H9 (cell line): ENCODE measurements around the gene CLPSL1. TPM values are rescaled to one million over a fixed set of nuclear protein-coding genes. Genes with fewer than 3 reads are reported as not detected.

Source experiments
- DNase-seq: peaks from one replicate; pipeline ENCODE4 v3.0.0-alpha.2; 2017
- H2AFZ ChIP-seq: one replicate; pipeline ENCODE4 v1.6.1; 2013; ENCODE audit warnings: mild to moderate bottlenecking, low read length, control low read depth, moderate library complexity
- H2AK5ac ChIP-seq: 2 replicates; pipeline ENCODE4 v1.6.1; 2013; ENCODE audit warnings: low read length, control low read depth, mixed read lengths; ENCODE audit not compliant: insufficient read length
- H2BK120ac ChIP-seq: one replicate; pipeline ENCODE4 v1.6.1; 2013; ENCODE audit warnings: low read depth, mild to moderate bottlenecking, low read length, control low read depth, inconsistent platforms; ENCODE audit not compliant: poor library complexity, severe bottlenecking
- H2BK12ac ChIP-seq: 2 replicates; pipeline ENCODE4 v1.6.1; 2013; ENCODE audit warnings: low read length, control low read depth, mixed read lengths, low read depth; ENCODE audit not compliant: insufficient read length
- H2BK15ac ChIP-seq: 2 replicates; pipeline ENCODE4 v1.6.1; 2013; ENCODE audit warnings: low read depth, low read length, control low read depth
- H2BK20ac ChIP-seq: one replicate; pipeline ENCODE4 v1.6.1; 2013; ENCODE audit warnings: low read depth, mild to moderate bottlenecking, low read length, control low read depth, inconsistent platforms; ENCODE audit not compliant: poor library complexity, severe bottlenecking
- H2BK5ac ChIP-seq: 2 replicates; pipeline ENCODE4 v1.6.1; 2013; ENCODE audit warnings: low read length, control low read depth, mixed read lengths; ENCODE audit not compliant: insufficient read length
- H3K14ac ChIP-seq: 2 replicates; pipeline ENCODE4 v1.6.1; 2013; ENCODE audit warnings: low read length, control low read depth; ENCODE audit not compliant: insufficient read depth
- H3K18ac ChIP-seq: 2 replicates; pipeline ENCODE4 v1.6.1; 2013; ENCODE audit warnings: low read depth, mild to moderate bottlenecking, mixed read lengths, low read length, control low read depth; ENCODE audit not compliant: insufficient read length
- H3K23ac ChIP-seq: 2 replicates; pipeline ENCODE4 v1.6.1; 2013; ENCODE audit warnings: low read length, control low read depth, mixed read lengths, low read depth; ENCODE audit not compliant: insufficient read length
- H3K23me2 ChIP-seq: 2 replicates; pipeline ENCODE4 v1.6.1; 2013; ENCODE audit warnings: low read depth, mild to moderate bottlenecking, mixed read lengths, low read length, control low read depth; ENCODE audit not compliant: insufficient read length, poor library complexity, severe bottlenecking
- H3K27ac ChIP-seq: 2 replicates; pipeline ENCODE4 v1.5.1; 2013; ENCODE audit warnings: low read length, control low read depth, mixed read lengths, low read depth; ENCODE audit not compliant: insufficient read length
- H3K27me3 ChIP-seq: 2 replicates; pipeline ENCODE4 v1.6.1; 2013; ENCODE audit warnings: low read length, control low read depth, inconsistent platforms; ENCODE audit not compliant: insufficient read depth
- H3K4ac ChIP-seq: 2 replicates; pipeline ENCODE4 v1.6.1; 2013; ENCODE audit warnings: low read depth, mild to moderate bottlenecking, control low read depth, inconsistent platforms, low read length, moderate library complexity
- H3K4me1 ChIP-seq: 2 replicates; pipeline ENCODE4 v1.6.1; 2013; ENCODE audit warnings: low read length, control low read depth, inconsistent platforms; ENCODE audit not compliant: insufficient read depth
- H3K4me2 ChIP-seq: 2 replicates; pipeline ENCODE4 v1.6.1; 2013; ENCODE audit warnings: low read length, control low read depth, mixed read lengths; ENCODE audit not compliant: insufficient read length, insufficient read depth
- H3K56ac ChIP-seq: 2 replicates; pipeline ENCODE4 v1.6.1; 2013; ENCODE audit warnings: low read depth, mild to moderate bottlenecking, mixed read lengths, low read length, control low read depth; ENCODE audit not compliant: insufficient read length
- H3K79me1 ChIP-seq: 2 replicates; pipeline ENCODE4 v1.6.1; 2013; ENCODE audit warnings: low read depth, mild to moderate bottlenecking, moderate library complexity, low read length, control low read depth, inconsistent platforms; ENCODE audit not compliant: insufficient read depth, poor library complexity, severe bottlenecking
- H3K79me2 ChIP-seq: 2 replicates; pipeline ENCODE4 v1.6.1; 2013; ENCODE audit warnings: low read length, control low read depth, inconsistent platforms; ENCODE audit not compliant: insufficient read depth
- H3K9ac ChIP-seq: 2 replicates; pipeline ENCODE4 v1.6.1; 2013; ENCODE audit warnings: low read length, control low read depth, mixed read lengths; ENCODE audit not compliant: insufficient read length; ENCODE audit errors: extremely low read depth
- H3K9me3 ChIP-seq: one replicate; pipeline ENCODE4 v1.6.1; 2013; ENCODE audit warnings: low read depth, low read length, inconsistent platforms; ENCODE audit not compliant: control insufficient read depth
- H3T11ph ChIP-seq: one replicate; pipeline ENCODE4 v1.6.1; 2013; ENCODE audit warnings: mild to moderate bottlenecking, low read length, control low read depth, inconsistent platforms
- H4K20me1 ChIP-seq: one replicate; pipeline ENCODE4 v1.6.1; 2013; ENCODE audit not compliant: control insufficient read depth, insufficient read length, insufficient read depth
- H4K5ac ChIP-seq: 2 replicates; pipeline ENCODE4 v1.6.1; 2013; ENCODE audit warnings: low read depth, mild to moderate bottlenecking, mixed read lengths, low read length, control low read depth; ENCODE audit not compliant: insufficient read length
- H4K8ac ChIP-seq: replicated peaks from 2 replicates; pipeline ENCODE4 v1.6.1; 2013; ENCODE audit warnings: low read length, control low read depth, mixed read lengths, low read depth; ENCODE audit not compliant: insufficient read length
- H4K91ac ChIP-seq: 2 replicates; pipeline ENCODE4 v1.6.1; 2013; ENCODE audit warnings: low read depth, mild to moderate bottlenecking, moderate library complexity, mixed read lengths, low read length, control low read depth; ENCODE audit not compliant: insufficient read length
- H3K27ac Mint-ChIP-seq, 3 experiments: 2 replicates in 2 of 3; 3 replicates in 1 of 3; pipeline ENCODE4 v1.8.0; 2020 to 2021; ENCODE audit warnings: mixed read lengths in 3 of 3, mild to moderate bottlenecking in 1 of 3, moderate library complexity in 1 of 3
- H3K27me3 Mint-ChIP-seq: 2 replicates; pipeline ENCODE4 v1.8.0; 2021; ENCODE audit warnings: low read depth, mild to moderate bottlenecking, moderate library complexity, mixed read lengths
- H3K36me3 Mint-ChIP-seq, 3 experiments: 2 replicates in 2 of 3; 3 replicates in 1 of 3; pipeline ENCODE4 v1.8.0; 2020 to 2021; ENCODE audit warnings: low read depth in 3 of 3, mixed read lengths in 3 of 3; ENCODE audit not compliant: insufficient read depth in 1 of 3
- H3K4me1 Mint-ChIP-seq, 2 experiments: 2 replicates each; pipeline ENCODE4 v1.8.0; 2020; ENCODE audit warnings: mixed read lengths in 2 of 2
- H3K4me3 Mint-ChIP-seq, 2 experiments: 2 replicates in 1 of 2; 3 replicates in 1 of 2; pipeline ENCODE4 v1.8.0; 2020 to 2021; ENCODE audit warnings: mild to moderate bottlenecking in 2 of 2, mixed read lengths in 2 of 2, moderate library complexity in 1 of 2
- H3K9me3 Mint-ChIP-seq, 2 experiments: 2 replicates in 1 of 2; 3 replicates in 1 of 2; pipeline ENCODE4 v1.8.0; 2020; ENCODE audit warnings: mild to moderate bottlenecking in 2 of 2, mixed read lengths in 2 of 2, moderate library complexity in 1 of 2
- WGBS: extraction: QIAGEN DNeasy Blood & Tissue Kit; methylation state at CpG from one replicate; pipeline ENCODE4 v1.1.7; 2013; ENCODE audit warnings: missing lambda C conversion rate, low lambda C conversion rate, mixed read lengths; ENCODE audit not compliant: insufficient read length; ENCODE audit errors: extremely low coverage; 5-methylcytosine and 5-hydroxymethylcytosine counted together
- total RNA-seq: library from RNA; stranded (reverse); gene quantifications from 2 replicates; pipeline ENCODE4 v1.2.1, GENCODE V29; 2021
- TF ChIP-seq, protein P1 (sequence below): fragments of 200-600 bp; sonication (generic); conservative IDR thresholded peaks from 3 replicates; pipeline ENCODE4 v1.8.0; 2021; ENCODE audit warnings: antibody characterized with exemption, mild to moderate bottlenecking

Gene CLPSL1
- total RNA-seq, 1 experiment from 2014 or later = not detected

DNA sequence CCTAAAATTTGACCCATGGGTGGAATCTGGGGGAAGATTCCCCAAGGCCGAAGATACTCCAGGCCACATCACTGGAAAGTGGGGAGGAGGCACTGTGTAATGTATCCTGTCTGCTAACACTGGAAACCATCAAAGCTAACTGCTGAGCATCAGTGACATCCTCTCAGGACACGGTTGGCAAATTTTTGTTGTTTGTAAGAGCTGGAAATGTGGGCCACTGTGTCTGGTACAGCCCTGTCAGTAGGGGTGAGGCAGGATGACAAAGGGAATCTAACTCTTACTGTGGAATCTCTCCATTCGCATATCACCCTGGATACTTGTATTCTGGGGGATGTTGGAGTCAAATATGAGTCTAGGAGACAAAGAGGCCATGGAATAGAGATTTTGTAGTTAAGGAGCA lies 21.4 kb upstream of the CLPSL1 start:
- no peak overlapping the region for H3K14ac ChIP-seq

More for the DNA sequence above, 21.4 kb upstream of the CLPSL1 start:
- no peak overlapping the region for H3K56ac ChIP-seq
- H3K4me1 ChIP-seq = peaks cover 15% of the 10 kb centered on the region; the same call in 1 of the 2 replicates
- no peak overlapping the region for H3K4me2 ChIP-seq
- H3K79me1 ChIP-seq = no peaks in the 10 kb centered on the region
- H3K9me3 ChIP-seq = no peaks in the 10 kb centered on the region
- H4K20me1 ChIP-seq = no peaks in the 10 kb centered on the region
- no peak overlapping the region for H3K4ac ChIP-seq
- H4K91ac ChIP-seq = no peak overlapping the region
- H2BK20ac ChIP-seq = no peak overlapping the region
- H3K79me2 ChIP-seq = no peaks in the 10 kb centered on the region
- no peak overlapping the region for H3K23ac ChIP-seq
- peaks cover 0 to 10% (median 0%) of the 10 kb centered on the region in 3 experiments; a peak in 4 of 7 replicates for H3K36me3 Mint-ChIP-seq
- peaks cover 0 to 4% of the 10 kb centered on the region in 2 experiments; a peak in 2 of 5 replicates for H3K9me3 Mint-ChIP-seq
- H3K27ac Mint-ChIP-seq = peak overlapping the region in 1 of 3 experiments; percentile 42; a peak in 1 of 7 replicates
- WGBS = no CpG with 5 or more reads among the region's 3 CpGs
- H3K9ac ChIP-seq = no peak overlapping the region
- TF ChIP-seq, protein P1, sequence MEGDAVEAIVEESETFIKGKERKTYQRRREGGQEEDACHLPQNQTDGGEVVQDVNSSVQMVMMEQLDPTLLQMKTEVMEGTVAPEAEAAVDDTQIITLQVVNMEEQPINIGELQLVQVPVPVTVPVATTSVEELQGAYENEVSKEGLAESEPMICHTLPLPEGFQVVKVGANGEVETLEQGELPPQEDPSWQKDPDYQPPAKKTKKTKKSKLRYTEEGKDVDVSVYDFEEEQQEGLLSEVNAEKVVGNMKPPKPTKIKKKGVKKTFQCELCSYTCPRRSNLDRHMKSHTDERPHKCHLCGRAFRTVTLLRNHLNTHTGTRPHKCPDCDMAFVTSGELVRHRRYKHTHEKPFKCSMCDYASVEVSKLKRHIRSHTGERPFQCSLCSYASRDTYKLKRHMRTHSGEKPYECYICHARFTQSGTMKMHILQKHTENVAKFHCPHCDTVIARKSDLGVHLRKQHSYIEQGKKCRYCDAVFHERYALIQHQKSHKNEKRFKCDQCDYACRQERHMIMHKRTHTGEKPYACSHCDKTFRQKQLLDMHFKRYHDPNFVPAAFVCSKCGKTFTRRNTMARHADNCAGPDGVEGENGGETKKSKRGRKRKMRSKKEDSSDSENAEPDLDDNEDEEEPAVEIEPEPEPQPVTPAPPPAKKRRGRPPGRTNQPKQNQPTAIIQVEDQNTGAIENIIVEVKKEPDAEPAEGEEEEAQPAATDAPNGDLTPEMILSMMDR = no peak
- no peak overlapping the region for H4K8ac ChIP-seq
- peaks cover 9% of the 10 kb centered on the region for H3K23me2 ChIP-seq
- H2BK120ac ChIP-seq = no peak overlapping the region
- H3K18ac ChIP-seq = no peak overlapping the region
- H3K27me3 ChIP-seq = no peaks in the 10 kb centered on the region
- no peak overlapping the region for H3K4me3 Mint-ChIP-seq
- peaks cover 61% of the 10 kb centered on the region in 2 experiments for H3K4me1 Mint-ChIP-seq
- H4K5ac ChIP-seq = no peak overlapping the region
- no peak overlapping the region for H2AK5ac ChIP-seq
- DNase-seq = no peak
- H2AFZ ChIP-seq = no peak overlapping the region
- no peak overlapping the region for H2BK15ac ChIP-seq
- H3K27ac ChIP-seq = no peak overlapping the region
- peak overlapping the region; percentile 11 for H3T11ph ChIP-seq
- no peak overlapping the region for H2BK5ac ChIP-seq
- no peak overlapping the region for H2BK12ac ChIP-seq
- H3K27me3 Mint-ChIP-seq = no peaks in the 10 kb centered on the region; the same call in 1 of the 2 replicates
